Hepatocyte (in vitro differentiated cells): ENCODE results near the gene VSTM2A. TPM values are rescaled to one million over a fixed set of nuclear protein-coding genes. Genes with fewer than 3 reads are reported as not detected.
A peak's percentile ranks its signal among the peaks of the same experiment; 100 is the strongest.

Source experiments
- DNase-seq: peaks from one replicate; pipeline ENCODE4 v3.0.0-alpha.2; 2016; ENCODE audit warnings: low spot score
- H2AFZ ChIP-seq: fragments of 200-600 bp; sonication (generic); 2 replicates; pipeline ENCODE4 v1.6.0; 2016; ENCODE audit warnings: antibody characterized with exemption, mild to moderate bottlenecking
- H3K27ac ChIP-seq: fragments of 200-600 bp; sonication (generic); 2 replicates; pipeline ENCODE4 v1.5.1; 2016; ENCODE audit warnings: mild to moderate bottlenecking
- H3K27me3 ChIP-seq: fragments of 200-600 bp; sonication (generic); 2 replicates; pipeline ENCODE4 v1.6.1; 2016
- H3K36me3 ChIP-seq: fragments of 200-600 bp; sonication (generic); replicated peaks from 2 replicates; pipeline ENCODE4 v1.5.1; 2016; ENCODE audit warnings: low read depth; ENCODE audit not compliant: insufficient read depth
- H3K4me1 ChIP-seq: fragments of 200-600 bp; sonication (generic); 2 replicates; pipeline ENCODE4 v1.5.1; 2016; ENCODE audit warnings: mild to moderate bottlenecking, moderate library complexity; ENCODE audit not compliant: insufficient read depth
- H3K4me2 ChIP-seq: fragments of 200-600 bp; sonication (generic); 2 replicates; pipeline ENCODE4 v1.6.0; 2016
- H3K4me3 ChIP-seq: fragments of 200-600 bp; sonication (generic); 2 replicates; pipeline ENCODE4 v1.5.1; 2016; ENCODE audit warnings: mild to moderate bottlenecking
- H3K79me2 ChIP-seq: fragments of 200-600 bp; sonication (generic); 2 replicates; pipeline ENCODE4 v1.6.0; 2017; ENCODE audit warnings: mild to moderate bottlenecking
- H3K9me2 ChIP-seq: fragments of 200-600 bp; sonication (generic); replicated peaks from 2 replicates; pipeline ENCODE4 v1.6.0; 2017; ENCODE audit warnings: mild to moderate bottlenecking; ENCODE audit not compliant: insufficient read depth
- H3K9me3 ChIP-seq: fragments of 200-600 bp; sonication (generic); 2 replicates; pipeline ENCODE4 v1.5.1; 2016; ENCODE audit warnings: low read depth, mild to moderate bottlenecking
- H4K20me1 ChIP-seq: fragments of 200-600 bp; sonication (generic); 2 replicates; pipeline ENCODE4 v1.6.0; 2016; ENCODE audit warnings: mild to moderate bottlenecking; ENCODE audit not compliant: insufficient read depth, poor library complexity, severe bottlenecking
- EZH2 ChIP-seq: fragments of 200-600 bp; sonication (generic); IDR thresholded peaks from 2 replicates; pipeline ENCODE4 v1.6.1; 2016; ENCODE audit warnings: antibody characterized with exemption, mild to moderate bottlenecking, borderline replicate concordance
- EZH2phosphoT487 ChIP-seq: fragments of 200-600 bp; sonication (generic); IDR thresholded peaks from one replicate; pipeline ENCODE4 v1.6.1; 2018; ENCODE audit warnings: antibody characterized with exemption, mild to moderate bottlenecking, low read depth, moderate library complexity; ENCODE audit not compliant: unreplicated experiment, severe bottlenecking
- WGBS: methylation state at CpG from one replicate; pipeline ENCODE4 v1.1.6; 2016; ENCODE audit warnings: low lambda C conversion rate; ENCODE audit errors: missing lambda C conversion rate; 5-methylcytosine and 5-hydroxymethylcytosine counted together
- polyA plus RNA-seq: library from polyadenylated mRNA; unstranded; fragments of >200 nt; fragmentation: Nextera tagmentation; extraction: Ambion mirVana; gene quantifications from 2 replicates; pipeline ENCODE4 v1.2.1, GENCODE V29; 2016
- total RNA-seq: library from RNA; depleted of rRNA; stranded (reverse); fragments of >200 nt; gene quantifications from 2 replicates; pipeline ENCODE4 v1.2.3, GENCODE V29; 2014
- TF ChIP-seq, protein P1 (sequence below): fragments of 200-600 bp; sonication (generic); IDR thresholded peaks from 2 replicates; pipeline ENCODE4 v1.5.1; 2016; ENCODE audit warnings: antibody characterized with exemption, mild to moderate bottlenecking; ENCODE audit not compliant: poor library complexity

VSTM2A gene
- total and polyA plus RNA-seq, 2 experiments from 2014 or later, result not detected

- no peak overlapping the region for H2AFZ ChIP-seq
- TF ChIP-seq, protein P1, sequence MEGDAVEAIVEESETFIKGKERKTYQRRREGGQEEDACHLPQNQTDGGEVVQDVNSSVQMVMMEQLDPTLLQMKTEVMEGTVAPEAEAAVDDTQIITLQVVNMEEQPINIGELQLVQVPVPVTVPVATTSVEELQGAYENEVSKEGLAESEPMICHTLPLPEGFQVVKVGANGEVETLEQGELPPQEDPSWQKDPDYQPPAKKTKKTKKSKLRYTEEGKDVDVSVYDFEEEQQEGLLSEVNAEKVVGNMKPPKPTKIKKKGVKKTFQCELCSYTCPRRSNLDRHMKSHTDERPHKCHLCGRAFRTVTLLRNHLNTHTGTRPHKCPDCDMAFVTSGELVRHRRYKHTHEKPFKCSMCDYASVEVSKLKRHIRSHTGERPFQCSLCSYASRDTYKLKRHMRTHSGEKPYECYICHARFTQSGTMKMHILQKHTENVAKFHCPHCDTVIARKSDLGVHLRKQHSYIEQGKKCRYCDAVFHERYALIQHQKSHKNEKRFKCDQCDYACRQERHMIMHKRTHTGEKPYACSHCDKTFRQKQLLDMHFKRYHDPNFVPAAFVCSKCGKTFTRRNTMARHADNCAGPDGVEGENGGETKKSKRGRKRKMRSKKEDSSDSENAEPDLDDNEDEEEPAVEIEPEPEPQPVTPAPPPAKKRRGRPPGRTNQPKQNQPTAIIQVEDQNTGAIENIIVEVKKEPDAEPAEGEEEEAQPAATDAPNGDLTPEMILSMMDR, result no peak
- TF ChIP-seq EZH2 (no peak), EZH2phosphoT487 (no peak)
- H3K4me1 ChIP-seq, result no peaks in the 10 kb centered on the region
- no peak overlapping the region for H3K27ac ChIP-seq
- H3K4me2 ChIP-seq, result no peak overlapping the region
- whole genome bisulfite sequencing, result 6% methylated on average over 7 of the region's 7 CpGs
- DNase-seq, result peak; percentile 65
- peaks cover 83% of the 10 kb centered on the region for H3K27me3 ChIP-seq
- no peaks in the 10 kb centered on the region for H3K9me3 ChIP-seq
- H3K79me2 ChIP-seq, result no peaks in the 10 kb centered on the region
- no peaks in the 10 kb centered on the region for H3K9me2 ChIP-seq
- H4K20me1 ChIP-seq, result no peaks in the 10 kb centered on the region
- no peak overlapping the region for H3K4me3 ChIP-seq
- no peaks in the 10 kb centered on the region for H3K36me3 ChIP-seq
Measured at GRCh38 chr7:54543051-54543488, 895 bp downstream of the VSTM2A start.

GRCh38 chr7:54544149-54544526 lies 2.0 kb downstream of the VSTM2A start:
- H3K36me3 ChIP-seq, result no peaks in the 10 kb centered on the region
- H3K4me2 ChIP-seq, result no peak overlapping the region
- H3K4me1 ChIP-seq, result no peaks in the 10 kb centered on the region
- H3K4me3 ChIP-seq, result no peak overlapping the region
- DNase-seq, result no peak
- no peaks in the 10 kb centered on the region for H3K79me2 ChIP-seq
- H3K9me2 ChIP-seq, result no peaks in the 10 kb centered on the region
- TF ChIP-seq, protein P1, result no peak
- no peak for TF ChIP-seq EZH2phosphoT487
- TF ChIP-seq EZH2, result no peak
- no peaks in the 10 kb centered on the region for H3K9me3 ChIP-seq
- WGBS, result 5% methylated on average over 3 of the region's 3 CpGs
- no peaks in the 10 kb centered on the region for H4K20me1 ChIP-seq
- H2AFZ ChIP-seq, result no peak overlapping the region
- H3K27ac ChIP-seq, result no peak overlapping the region
- H3K27me3 ChIP-seq, result peaks cover 89% of the 10 kb centered on the region

- H3K36me3 ChIP-seq, result no peaks in the 10 kb centered on the region
- no peaks in the 10 kb centered on the region for H3K79me2 ChIP-seq
- H4K20me1 ChIP-seq, result no peaks in the 10 kb centered on the region
- H2AFZ ChIP-seq, result no peak overlapping the region
- peaks cover 88% of the 10 kb centered on the region for H3K27me3 ChIP-seq
- no peak overlapping the region for H3K27ac ChIP-seq
- H3K4me1 ChIP-seq, result no peaks in the 10 kb centered on the region
- H3K4me3 ChIP-seq, result no peak overlapping the region
- H3K9me3 ChIP-seq, result no peaks in the 10 kb centered on the region
- TF ChIP-seq, protein P1, result no peak
- TF ChIP-seq EZH2phosphoT487, result no peak
- TF ChIP-seq EZH2, result no peak
- WGBS, result under 1% methylated on average over 30 of the region's 45 CpGs
- H3K9me2 ChIP-seq, result no peaks in the 10 kb centered on the region
- H3K4me2 ChIP-seq, result peak overlapping the region; percentile 49
- peak; percentile 6 for DNase-seq
Measured at GRCh38 chr7:54544527-54545240, 2.5 kb downstream of the VSTM2A start.
